PC-3 (cell line): Measurements from ENCODE around the gene KCNQ4. TPM values are rescaled to one million over a fixed set of nuclear protein-coding genes. Genes with fewer than 3 reads are reported as not detected.

Experiments
- ATAC-seq: fragments of 200-7000 bp; cut with Tn5 transposase; 2 replicates; pipeline ENCODE4 v1.9.1; 2020; ENCODE audit warnings: mild to moderate bottlenecking, moderate library complexity
- BruUV-seq: library from RNA; stranded (reverse); fragments of 400-500 nt; replicated peaks from 2 replicates; lab custom pipeline; 2021; lab: Mats Ljungman, UMichigan
- CTCF ChIA-PET: fragments of 300-600 bp; sonication (Branson Sonifier 250); formaldehyde crosslinking; loops from one replicate; lab custom pipeline; 2022; ENCODE audit warnings: antibody characterized with exemption; lab: Charles Lee
- POLR2A ChIA-PET: fragments of 300-600 bp; sonication (Branson Sonifier 250); formaldehyde crosslinking; loops from one replicate; lab custom pipeline; 2022; ENCODE audit warnings: antibody characterized with exemption; ENCODE audit not compliant: unreplicated experiment; lab: Charles Lee
- DNase-seq: peaks from one replicate; pipeline ENCODE4 v3.0.0-alpha.2; 2015
- H2AFZ ChIP-seq: fragments of 300-600 bp; sonication (generic); 2 replicates; pipeline ENCODE4 v1.6.0; 2016; ENCODE audit warnings: antibody characterized with exemption, low read length
- H3F3A ChIP-seq: fragments of 300-600 bp; sonication (generic); one replicate; pipeline ENCODE4 v1.6.0; 2017; ENCODE audit warnings: antibody characterized with exemption, low read length, control low read depth, mild to moderate bottlenecking; ENCODE audit not compliant: unreplicated experiment
- H3K27ac ChIP-seq: fragments of 300-600 bp; sonication (generic); 2 replicates; pipeline ENCODE4 v1.5.1; 2016; ENCODE audit warnings: mild to moderate bottlenecking, low read length
- H3K27me3 ChIP-seq: fragments of 300-600 bp; sonication (generic); 2 replicates; pipeline ENCODE4 v1.6.1; 2016; ENCODE audit warnings: low read length, mixed read lengths
- H3K36me3 ChIP-seq: fragments of 300-600 bp; sonication (generic); 2 replicates; pipeline ENCODE4 v1.6.1; 2016; ENCODE audit warnings: low read depth, mixed run types, low read length, mixed read lengths
- H3K4me1 ChIP-seq: fragments of 300-600 bp; sonication (generic); 2 replicates; pipeline ENCODE4 v1.5.1; 2016; ENCODE audit warnings: low read length; ENCODE audit not compliant: insufficient read depth
- H3K4me2 ChIP-seq: fragments of 300-600 bp; sonication (generic); 2 replicates; pipeline ENCODE4 v1.6.0; 2016; ENCODE audit warnings: low read length
- H3K4me3 ChIP-seq: fragments of 300-600 bp; sonication (generic); 2 replicates; pipeline ENCODE4 v1.5.1; 2016; ENCODE audit warnings: mild to moderate bottlenecking, low read length, mixed read lengths
- H3K79me2 ChIP-seq: fragments of 300-600 bp; sonication (generic); 2 replicates; pipeline ENCODE4 v1.6.1; 2017; ENCODE audit warnings: low read length, mixed read lengths
- H3K9ac ChIP-seq: fragments of 300-600 bp; sonication (generic); 2 replicates; pipeline ENCODE4 v1.6.0; 2016; ENCODE audit warnings: mild to moderate bottlenecking, low read length
- H3K9me2 ChIP-seq: fragments of 300-600 bp; sonication (generic); replicated peaks from 2 replicates; pipeline ENCODE4 v1.6.1; 2016; ENCODE audit warnings: mixed run types, low read length, mixed read lengths
- H3K9me3 ChIP-seq: fragments of 300-600 bp; sonication (generic); 2 replicates; pipeline ENCODE4 v1.6.1; 2016; ENCODE audit warnings: low read length, mixed read lengths
- H4K20me1 ChIP-seq: fragments of 300-600 bp; sonication (generic); 2 replicates; pipeline ENCODE4 v1.6.1; 2016; ENCODE audit warnings: low read length, mixed read lengths
- EZH2 ChIP-seq: fragments of 300-600 bp; sonication (generic); IDR thresholded peaks from one replicate; pipeline ENCODE4 v1.6.1; 2017; ENCODE audit warnings: antibody characterized with exemption, mild to moderate bottlenecking, low read length; ENCODE audit not compliant: unreplicated experiment
- EZH2phosphoT487 ChIP-seq: fragments of 300-600 bp; sonication (generic); IDR thresholded peaks from 2 replicates; pipeline ENCODE4 v1.6.1; 2018; ENCODE audit warnings: mild to moderate bottlenecking, antibody characterized with exemption, low read length, borderline replicate concordance
- intact Hi-C: fragments of 100-400 bp; cut with micrococcal nuclease; formaldehyde crosslinking; loops from 2 replicates; pipeline ENCODE4 v1.9.0; 2023
- total RNA-seq: library from RNA; depleted of rRNA; stranded (reverse); fragments of >200 nt; gene quantifications from 2 replicates; pipeline ENCODE4 v1.2.3, GENCODE V29; 2014
- TF ChIP-seq, protein P1 (sequence below): fragments of 300-600 bp; sonication (generic); conservative IDR thresholded peaks from 2 replicates; pipeline ENCODE4 v1.5.1; 2017; ENCODE audit warnings: antibody characterized with exemption, low read depth, mild to moderate bottlenecking, low read length

The KCNQ4 gene
- total RNA-seq, 1 experiment from 2014 or later = 2.5 TPM

DNA sequence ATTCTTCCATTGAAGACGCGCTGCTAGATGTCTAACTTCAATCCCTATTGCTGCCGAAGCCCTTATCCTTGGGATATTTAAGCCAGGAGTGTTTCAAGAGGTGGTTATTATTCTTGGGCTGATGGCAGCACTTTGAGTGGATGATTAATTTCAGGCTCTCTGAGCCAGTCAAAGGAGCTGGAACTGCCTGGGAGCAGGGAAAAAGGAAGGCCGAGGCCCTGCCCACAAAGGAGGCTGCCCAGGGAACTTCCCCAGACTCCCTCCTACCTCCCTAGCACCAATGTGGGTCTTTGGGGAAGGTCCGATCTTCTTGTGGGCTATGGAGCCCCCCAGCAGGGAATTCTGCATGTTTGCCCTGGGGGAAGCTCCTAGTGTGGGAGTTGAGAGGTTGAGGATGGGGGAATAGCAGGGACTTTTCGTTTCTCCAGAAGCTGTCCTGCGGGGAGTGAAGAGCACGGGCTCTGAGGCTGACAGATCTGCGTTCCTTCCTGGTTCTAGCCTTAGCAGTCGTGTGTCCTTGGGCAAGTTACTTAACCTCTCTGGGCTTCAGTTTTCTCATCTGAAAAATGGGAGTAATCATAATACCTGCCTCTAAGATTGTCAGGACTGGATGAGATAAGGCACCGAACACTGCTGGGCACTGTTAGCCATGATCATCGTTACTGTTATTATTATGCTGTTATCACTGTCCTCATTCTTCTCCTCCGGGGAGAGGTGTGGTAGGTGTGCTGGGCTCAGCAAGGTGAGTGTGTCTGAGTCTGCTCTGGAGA lies 6.3 kb downstream of the KCNQ4 start:
- H3K9ac ChIP-seq = no peak overlapping the region
- intact Hi-C loops = no loop called here
- ATAC-seq = no peak

DNA sequence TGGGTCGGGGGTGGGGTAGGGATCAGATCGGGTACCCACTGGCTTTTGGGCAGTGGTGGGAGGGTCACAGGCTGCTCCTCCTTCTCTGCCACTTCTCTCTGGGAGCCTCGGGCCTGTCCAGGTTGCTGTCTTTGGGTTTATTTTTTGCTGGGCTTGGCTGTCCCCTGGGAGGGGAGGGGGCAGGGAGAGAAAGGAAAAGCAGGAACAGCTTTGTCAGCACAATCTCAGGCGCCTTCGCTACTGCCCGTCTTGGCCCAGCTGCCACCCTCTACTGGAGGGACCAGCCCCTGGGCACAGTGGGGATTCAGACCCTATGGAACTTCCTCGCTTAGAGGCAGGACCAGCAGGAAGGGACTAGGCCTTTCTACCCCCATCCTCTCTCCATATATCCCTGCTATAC lies 8.4 kb downstream of the KCNQ4 start:
- Histone ChIP-seq H3K27me3 (no peaks in the 10 kb centered on the region), H3K4me1 (no peaks in the 10 kb centered on the region), H3K9ac (no peak overlapping the region), H3K9me2 (no peaks in the 10 kb centered on the region), H3K79me2 (no peaks in the 10 kb centered on the region), H3F3A (no peaks in the 10 kb centered on the region), H3K4me2 (no peak overlapping the region), H3K9me3 (no peaks in the 10 kb centered on the region), H3K4me3 (no peak overlapping the region), H4K20me1 (no peaks in the 10 kb centered on the region), H2AFZ (no peak overlapping the region), H3K27ac (no peak overlapping the region), H3K36me3 (no peaks in the 10 kb centered on the region)
- CTCF ChIA-PET = no interaction called here
- DNase-seq (no peak), ATAC-seq (no peak)
- POLR2A ChIA-PET = no interaction called here
- BruUV-seq = no TSS peak
- TF ChIP-seq EZH2phosphoT487 = no peak
- TF ChIP-seq, protein P1, sequence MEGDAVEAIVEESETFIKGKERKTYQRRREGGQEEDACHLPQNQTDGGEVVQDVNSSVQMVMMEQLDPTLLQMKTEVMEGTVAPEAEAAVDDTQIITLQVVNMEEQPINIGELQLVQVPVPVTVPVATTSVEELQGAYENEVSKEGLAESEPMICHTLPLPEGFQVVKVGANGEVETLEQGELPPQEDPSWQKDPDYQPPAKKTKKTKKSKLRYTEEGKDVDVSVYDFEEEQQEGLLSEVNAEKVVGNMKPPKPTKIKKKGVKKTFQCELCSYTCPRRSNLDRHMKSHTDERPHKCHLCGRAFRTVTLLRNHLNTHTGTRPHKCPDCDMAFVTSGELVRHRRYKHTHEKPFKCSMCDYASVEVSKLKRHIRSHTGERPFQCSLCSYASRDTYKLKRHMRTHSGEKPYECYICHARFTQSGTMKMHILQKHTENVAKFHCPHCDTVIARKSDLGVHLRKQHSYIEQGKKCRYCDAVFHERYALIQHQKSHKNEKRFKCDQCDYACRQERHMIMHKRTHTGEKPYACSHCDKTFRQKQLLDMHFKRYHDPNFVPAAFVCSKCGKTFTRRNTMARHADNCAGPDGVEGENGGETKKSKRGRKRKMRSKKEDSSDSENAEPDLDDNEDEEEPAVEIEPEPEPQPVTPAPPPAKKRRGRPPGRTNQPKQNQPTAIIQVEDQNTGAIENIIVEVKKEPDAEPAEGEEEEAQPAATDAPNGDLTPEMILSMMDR = no peak
- TF ChIP-seq EZH2 = no peak
- intact Hi-C loops = no loop called here

More for the DNA sequence above, 6.3 kb downstream of the KCNQ4 start:
- TF ChIP-seq, protein P1 = no peak
- TF ChIP-seq EZH2 = no peak
- no peak for TF ChIP-seq EZH2phosphoT487
- no peaks in the 10 kb centered on the region for H3K9me2 ChIP-seq
- POLR2A ChIA-PET = no interaction called here
- no peaks in the 10 kb centered on the region for H3K27me3 ChIP-seq
- no peaks in the 10 kb centered on the region for H4K20me1 ChIP-seq
- no peaks in the 10 kb centered on the region for H3K9me3 ChIP-seq
- CTCF ChIA-PET = no interaction called here
- no peaks in the 10 kb centered on the region for H3K79me2 ChIP-seq
- no peaks in the 10 kb centered on the region for H3K36me3 ChIP-seq
- no peak overlapping the region for H3K27ac ChIP-seq
- no peak overlapping the region for H3K4me3 ChIP-seq
- H3K4me1 ChIP-seq = no peaks in the 10 kb centered on the region
- BruUV-seq = no TSS peak
- no peaks in the 10 kb centered on the region for H3F3A ChIP-seq
- H2AFZ ChIP-seq = no peak overlapping the region
- DNase-seq = no peak
- H3K4me2 ChIP-seq = no peak overlapping the region

DNA sequence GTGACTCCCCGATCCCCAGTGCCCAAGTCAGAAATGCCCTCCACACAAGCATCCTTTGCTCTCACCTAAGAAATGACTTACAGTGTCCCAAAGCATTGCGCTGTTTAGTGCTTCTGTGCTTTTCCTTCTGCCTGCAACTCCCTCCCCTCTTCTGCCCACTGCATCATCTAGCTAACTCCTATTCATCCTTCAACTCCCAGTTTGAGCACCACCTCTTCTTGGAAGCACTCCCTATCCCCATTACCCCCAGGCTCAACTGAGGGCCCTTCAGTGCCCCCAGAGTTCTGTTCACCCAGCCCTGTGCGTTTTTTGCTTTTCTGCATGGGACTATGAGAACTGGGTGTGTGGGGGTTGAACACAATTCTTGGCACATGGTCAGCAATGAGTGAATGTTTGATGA lies 10.0 kb downstream of the KCNQ4 start:
- H3K79me2 ChIP-seq = no peaks in the 10 kb centered on the region
- H3K4me3 ChIP-seq = no peak overlapping the region
- no peak overlapping the region for H3K27ac ChIP-seq
- H4K20me1 ChIP-seq = no peaks in the 10 kb centered on the region
- ATAC-seq (no peak), DNase-seq (no peak)
- H2AFZ ChIP-seq = no peak overlapping the region
- H3K27me3 ChIP-seq = no peaks in the 10 kb centered on the region
- H3K36me3 ChIP-seq = no peaks in the 10 kb centered on the region
- no peaks in the 10 kb centered on the region for H3F3A ChIP-seq
- H3K4me1 ChIP-seq = no peaks in the 10 kb centered on the region
- no TSS peak for BruUV-seq
- H3K9me3 ChIP-seq = no peaks in the 10 kb centered on the region
- no peaks in the 10 kb centered on the region for H3K9me2 ChIP-seq
- TF ChIP-seq EZH2 (no peak), EZH2phosphoT487 (no peak)
- TF ChIP-seq, protein P1 = no peak
- H3K9ac ChIP-seq = no peak overlapping the region
- intact Hi-C loops = no loop called here
- POLR2A ChIA-PET = no interaction called here
- CTCF ChIA-PET = no interaction called here
- no peak overlapping the region for H3K4me2 ChIP-seq
